Keratinocyte (primary cell): ENCODE results near the gene TKFC.

Source experiments
- EZH2 ChIP-seq: IDR thresholded peaks from one replicate; pipeline ENCODE4 v1.6.1; 2012; ENCODE audit warnings: inconsistent platforms, mild to moderate bottlenecking, low read length, moderate library complexity
- TF ChIP-seq, protein P1 (sequence below), 3 experiments: IDR thresholded peaks in 1 of 3; conservative IDR thresholded peaks in 1 of 3; optimal IDR thresholded peaks in 1 of 3; 2 replicates in 2 of 3; 3 replicates in 1 of 3; pipeline versions ENCODE3 to v1.5.1; 2011; ENCODE audit warnings: low read length in 3 of 3, mild to moderate bottlenecking in 3 of 3, moderate library complexity in 2 of 3, control low read depth in 1 of 3, inconsistent platforms in 1 of 3; ENCODE audit not compliant: insufficient read depth in 2 of 3; ENCODE audit errors: extremely low read depth in 1 of 3

DNA sequence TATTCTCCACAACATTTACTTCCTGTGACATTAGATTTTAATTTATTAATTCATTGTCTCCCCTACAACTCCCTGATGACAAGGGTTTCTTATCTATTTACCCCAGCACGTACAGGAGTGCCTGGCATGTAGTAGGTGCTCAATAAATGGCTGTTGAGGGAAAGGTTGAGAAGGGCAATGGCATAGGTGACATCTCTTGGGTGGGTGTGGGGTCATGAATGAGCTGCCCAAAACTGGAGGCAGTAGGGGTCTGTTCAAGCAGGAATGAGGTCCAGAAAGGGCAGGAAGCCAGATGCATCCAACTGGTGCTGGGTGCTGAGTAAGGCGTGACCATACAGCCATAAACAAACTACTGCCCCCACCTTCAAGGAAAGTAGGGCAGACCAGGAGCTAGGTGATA, 40.7 kb upstream of the TKFC start:
- no peak for TF ChIP-seq EZH2
- TF ChIP-seq, protein P1, sequence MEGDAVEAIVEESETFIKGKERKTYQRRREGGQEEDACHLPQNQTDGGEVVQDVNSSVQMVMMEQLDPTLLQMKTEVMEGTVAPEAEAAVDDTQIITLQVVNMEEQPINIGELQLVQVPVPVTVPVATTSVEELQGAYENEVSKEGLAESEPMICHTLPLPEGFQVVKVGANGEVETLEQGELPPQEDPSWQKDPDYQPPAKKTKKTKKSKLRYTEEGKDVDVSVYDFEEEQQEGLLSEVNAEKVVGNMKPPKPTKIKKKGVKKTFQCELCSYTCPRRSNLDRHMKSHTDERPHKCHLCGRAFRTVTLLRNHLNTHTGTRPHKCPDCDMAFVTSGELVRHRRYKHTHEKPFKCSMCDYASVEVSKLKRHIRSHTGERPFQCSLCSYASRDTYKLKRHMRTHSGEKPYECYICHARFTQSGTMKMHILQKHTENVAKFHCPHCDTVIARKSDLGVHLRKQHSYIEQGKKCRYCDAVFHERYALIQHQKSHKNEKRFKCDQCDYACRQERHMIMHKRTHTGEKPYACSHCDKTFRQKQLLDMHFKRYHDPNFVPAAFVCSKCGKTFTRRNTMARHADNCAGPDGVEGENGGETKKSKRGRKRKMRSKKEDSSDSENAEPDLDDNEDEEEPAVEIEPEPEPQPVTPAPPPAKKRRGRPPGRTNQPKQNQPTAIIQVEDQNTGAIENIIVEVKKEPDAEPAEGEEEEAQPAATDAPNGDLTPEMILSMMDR (optimal IDR thresholded peaks at IDR 0.05 in 1 of 3, IDR thresholded peaks at IDR 0.05 in 1 of 3, conservative IDR thresholded peaks at IDR 0.05 in 1 of 3; ENCODE audit: extremely low read depth in 1 of 3, insufficient read depth in 2 of 3, low read length in 3 of 3) = no peak
